Measurements from ENCODE around the gene SNF8.
A peak's percentile ranks its signal among the peaks of the same experiment; 100 is the strongest.

Gene SNF8

DNA sequence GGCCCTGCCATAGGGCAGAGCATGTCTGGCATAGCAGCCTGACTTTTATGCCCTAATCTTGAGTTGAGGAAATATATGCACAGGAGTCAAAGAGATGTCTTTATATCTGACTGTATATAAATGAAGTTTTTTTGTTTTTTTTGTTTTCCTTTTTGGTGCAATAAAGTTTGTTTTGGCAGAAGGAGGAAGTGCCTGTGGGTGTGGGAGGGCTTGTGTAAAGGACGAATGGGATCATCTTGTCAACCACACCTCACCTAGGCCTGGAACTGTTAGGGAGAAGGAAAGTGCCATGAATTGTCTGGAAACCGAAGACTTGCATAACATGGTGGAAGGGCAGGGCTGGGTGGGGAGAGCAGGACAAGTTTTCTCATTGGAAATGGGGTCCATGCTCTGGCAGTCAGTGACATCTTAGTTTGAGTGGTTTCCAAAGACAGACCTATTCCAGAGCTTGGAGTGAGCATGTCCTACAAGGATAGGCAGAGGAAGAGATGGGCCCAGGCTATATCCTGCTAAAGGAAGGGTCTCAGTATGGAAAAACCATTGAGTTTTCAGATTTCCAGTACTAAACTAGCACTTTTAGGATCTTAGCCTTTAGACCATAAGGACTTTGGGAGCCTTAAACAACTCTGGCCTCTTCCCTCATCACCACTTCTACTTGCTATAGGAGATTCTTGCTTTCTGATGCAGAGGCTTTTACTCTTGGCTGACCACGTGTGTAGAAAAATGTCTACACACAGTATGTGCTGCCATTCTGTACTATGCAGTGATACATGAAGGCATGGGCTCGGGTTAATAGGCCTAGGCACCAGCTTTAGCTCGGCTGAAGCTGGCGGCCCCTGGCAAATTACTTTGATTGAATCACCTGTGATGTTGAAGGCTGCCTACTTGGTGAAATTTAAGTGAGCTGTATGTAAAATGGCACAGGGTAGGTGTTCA, 15.5 kb downstream of the SNF8 start:
- no peak for DNase-seq (ENCODE audit: low spot score)

DNA sequence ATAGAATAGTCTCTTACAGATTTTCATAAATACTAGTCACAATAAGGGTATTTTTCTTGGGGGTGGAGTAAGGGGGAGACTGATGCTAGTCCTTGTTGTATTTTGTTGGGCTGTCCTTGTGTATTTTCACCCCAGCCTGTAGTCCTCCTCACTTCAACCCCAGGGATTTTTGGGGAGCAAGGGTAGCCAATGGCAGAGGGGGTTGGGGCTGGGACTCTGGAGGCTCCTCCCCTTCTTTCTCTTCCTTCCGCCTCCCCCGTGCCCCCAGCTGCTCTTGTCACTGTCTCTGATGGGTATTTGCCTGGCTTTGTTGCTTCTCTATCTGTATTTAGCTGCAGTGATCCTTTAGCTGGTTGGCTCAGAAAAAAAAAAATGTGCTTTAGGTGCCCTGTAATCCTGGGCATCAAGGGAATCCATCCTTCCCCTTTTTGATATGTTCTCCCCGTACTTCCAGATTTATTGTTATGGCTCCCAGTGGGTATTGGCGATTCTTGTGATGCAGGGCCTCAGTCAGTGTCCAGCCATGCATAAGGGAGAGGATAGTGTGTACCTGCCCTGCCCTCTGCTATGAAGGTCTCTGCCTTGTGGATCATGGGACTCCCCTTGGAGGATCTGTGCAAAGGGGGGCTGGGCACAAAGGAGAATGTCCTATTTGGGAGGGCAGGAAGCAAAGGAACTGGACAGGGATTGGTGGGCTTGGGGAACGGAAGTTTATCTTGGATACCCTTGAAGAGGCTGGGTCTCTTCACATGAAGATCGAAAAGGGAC, 16.5 kb downstream of the SNF8 start:
- DNase-seq (ENCODE audit: low spot score): no peak

DNA sequence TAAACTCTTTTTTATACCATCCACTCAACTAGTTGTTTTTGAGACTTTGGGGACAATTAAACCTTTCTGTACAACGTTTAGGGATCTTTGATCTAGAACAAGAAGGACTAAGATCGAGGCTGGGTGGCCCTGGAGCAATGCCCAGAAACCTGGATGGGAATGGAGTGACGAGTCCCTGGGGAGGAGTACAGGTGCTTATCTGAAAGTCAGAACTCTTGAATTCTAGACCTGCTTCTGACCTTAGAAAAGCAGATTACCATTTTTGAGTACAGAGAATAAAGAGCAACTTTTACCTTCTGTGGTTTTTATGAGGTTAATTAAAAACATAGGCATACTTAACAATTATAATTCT, 18.7 kb downstream of the SNF8 start:
- no peak for DNase-seq (ENCODE audit: low spot score)

DNA sequence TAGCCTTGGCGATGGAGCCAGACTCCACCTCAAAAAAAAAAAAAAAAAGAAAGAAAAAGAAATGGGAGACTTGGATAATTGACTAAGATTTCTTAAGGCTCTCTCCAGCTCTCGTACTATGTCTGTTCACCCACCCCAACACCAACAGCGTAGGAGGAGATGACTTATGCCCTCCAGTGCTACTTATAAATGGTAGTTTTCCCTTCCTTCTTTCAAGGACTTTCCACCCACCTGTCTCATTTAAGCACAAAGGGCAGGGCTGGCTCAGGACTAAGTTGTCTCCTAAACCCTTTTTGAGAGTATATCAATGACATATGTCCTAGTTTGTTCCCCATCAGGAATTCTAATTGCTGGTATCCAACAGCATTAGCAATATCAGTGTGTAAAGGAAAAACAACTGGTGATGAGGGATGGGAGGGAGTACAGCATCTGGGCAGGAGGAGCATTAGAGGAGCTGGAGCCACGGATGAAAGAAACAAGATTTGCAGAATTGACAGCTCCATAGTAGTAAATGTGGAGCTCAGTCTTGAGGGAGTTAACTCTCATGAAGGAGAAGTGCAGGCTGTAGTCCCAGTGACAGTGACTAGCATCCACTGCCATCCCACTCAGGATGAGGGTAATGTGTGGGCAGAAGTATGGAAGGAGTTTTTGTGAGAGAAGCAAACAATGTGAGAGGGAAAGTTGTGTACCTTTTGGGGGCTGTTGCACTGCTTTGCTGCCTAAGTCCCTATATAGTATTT, 19.2 kb downstream of the SNF8 start:
- no peak for DNase-seq (ENCODE audit: low spot score)

DNA sequence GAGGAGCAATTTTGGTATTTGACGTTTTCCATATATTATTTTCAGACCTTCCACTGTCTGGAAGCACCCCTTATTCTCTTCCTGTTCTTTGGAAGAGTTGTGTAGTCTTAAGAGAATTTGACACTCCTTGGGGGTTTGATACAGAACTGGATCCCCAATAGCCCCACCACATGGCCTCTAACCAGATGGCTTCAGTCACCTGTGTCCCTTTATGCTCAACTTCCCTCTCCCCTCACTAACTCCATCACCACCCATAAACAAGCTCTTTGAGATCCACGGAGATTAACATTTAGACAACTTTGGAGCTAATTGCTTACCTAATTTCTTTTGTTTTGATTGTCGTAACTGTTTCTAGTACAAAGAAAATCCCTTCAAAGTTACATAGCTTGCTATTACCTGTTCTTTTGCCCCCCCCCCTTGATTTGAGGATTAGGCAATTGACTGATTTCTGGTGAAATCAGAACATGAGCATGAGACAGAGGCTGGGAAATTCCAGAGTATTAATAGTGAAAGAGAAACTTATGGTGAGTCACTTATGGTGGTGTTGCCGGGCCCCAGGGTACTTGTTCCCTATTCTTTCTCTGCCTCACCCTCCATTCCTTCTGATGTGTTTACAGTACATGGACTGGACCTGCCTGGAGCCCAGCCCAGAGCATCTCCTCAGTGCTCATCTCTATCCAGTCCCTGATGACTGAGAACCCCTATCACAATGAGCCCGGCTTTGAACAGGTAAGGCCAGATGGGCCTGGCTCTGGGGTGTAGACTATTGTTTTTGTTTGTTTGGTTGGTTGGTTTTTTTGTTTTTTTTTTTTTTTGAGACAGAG, 29.0 kb downstream of the SNF8 start:
- no peak for DNase-seq (ENCODE audit: low spot score)

DNA sequence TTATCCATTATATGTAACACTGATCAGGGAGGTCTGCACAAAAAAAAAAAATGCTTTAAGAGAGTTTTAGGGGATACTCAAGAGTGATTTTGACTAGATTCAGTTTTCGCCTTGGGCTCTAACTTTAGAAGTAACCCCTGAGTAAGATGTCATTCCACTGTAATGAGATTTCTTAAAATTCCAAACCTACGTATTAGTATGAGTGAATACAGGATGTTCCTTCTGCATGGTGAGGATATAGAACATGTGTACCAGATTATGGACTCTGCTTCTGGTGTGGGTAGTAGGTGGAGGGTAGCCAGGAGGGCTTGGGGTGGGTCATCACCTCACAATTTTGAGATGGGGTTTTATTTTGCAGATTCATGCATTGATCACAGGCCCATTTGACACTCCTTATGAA, 32.2 kb downstream of the SNF8 start:
- DNase-seq (ENCODE audit: low spot score): no peak

DNA sequence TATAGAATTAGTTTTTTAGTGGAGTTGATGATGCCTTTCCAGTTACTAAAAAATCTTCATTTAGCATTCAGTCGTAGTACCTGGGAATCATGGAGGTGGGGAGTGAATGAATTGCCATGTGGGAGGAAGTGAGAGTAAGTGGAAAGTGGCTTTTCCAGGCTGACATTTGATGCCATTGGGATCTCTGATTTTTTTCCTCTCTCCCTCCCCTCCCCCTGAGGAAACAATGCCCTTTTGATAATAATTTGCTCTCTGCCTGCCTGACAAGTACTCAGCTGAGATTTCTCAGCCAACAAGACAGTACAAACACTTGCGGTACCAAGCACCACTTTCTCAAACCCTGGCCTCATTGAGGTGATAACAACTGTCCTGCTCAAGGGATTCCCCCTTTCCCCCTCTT, 34.3 kb downstream of the SNF8 start:
- no peak for DNase-seq (ENCODE audit: low spot score)

DNA sequence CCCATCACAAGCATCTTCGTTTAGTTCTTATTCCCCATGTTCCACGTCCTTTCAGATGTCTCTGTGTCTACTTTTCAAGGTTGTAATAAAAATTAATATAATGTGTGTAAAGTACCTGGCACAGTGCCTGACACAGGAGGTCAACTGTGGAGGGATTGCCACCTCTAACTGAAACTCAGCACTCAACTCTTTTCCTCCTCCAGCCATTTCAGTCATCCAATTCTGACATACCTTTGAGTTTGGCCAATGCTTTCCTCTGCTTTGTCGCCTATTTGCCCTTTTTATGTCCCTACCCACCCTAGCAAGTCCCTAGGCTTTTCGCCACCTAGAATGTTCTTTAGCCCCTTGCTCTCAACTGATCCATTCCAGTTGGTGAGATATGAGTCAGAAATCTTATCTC, 34.9 kb downstream of the SNF8 start:
- DNase-seq (ENCODE audit: low spot score): no peak

DNA sequence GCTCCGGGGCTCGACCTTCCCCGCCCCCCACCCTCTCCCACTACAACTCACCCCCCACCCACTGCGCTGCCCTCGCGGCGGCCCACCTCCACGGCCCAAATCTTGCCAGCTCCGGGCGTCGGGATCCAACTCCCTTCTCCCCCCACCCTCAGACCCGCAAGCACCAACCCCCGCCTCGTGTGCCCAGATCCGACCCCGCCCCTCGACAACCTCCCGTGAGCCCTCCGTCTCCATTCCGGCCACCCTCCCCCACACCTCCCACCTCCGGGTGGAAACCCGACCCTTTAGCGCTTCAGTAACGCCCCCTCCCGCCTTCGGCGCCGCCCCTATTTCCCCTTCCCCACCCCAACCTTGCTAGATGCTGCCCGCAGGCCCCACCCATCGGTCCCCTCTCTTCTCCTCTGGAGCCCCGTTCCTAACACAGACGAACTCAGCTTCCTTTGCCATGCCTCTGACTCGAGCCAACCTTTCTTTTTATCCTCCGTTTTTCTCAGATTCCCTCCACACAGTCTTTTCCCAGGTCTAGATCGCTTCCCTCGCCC, 35.7 kb downstream of the SNF8 start:
- DNase-seq (ENCODE audit: low spot score): peak; percentile 73

DNA sequence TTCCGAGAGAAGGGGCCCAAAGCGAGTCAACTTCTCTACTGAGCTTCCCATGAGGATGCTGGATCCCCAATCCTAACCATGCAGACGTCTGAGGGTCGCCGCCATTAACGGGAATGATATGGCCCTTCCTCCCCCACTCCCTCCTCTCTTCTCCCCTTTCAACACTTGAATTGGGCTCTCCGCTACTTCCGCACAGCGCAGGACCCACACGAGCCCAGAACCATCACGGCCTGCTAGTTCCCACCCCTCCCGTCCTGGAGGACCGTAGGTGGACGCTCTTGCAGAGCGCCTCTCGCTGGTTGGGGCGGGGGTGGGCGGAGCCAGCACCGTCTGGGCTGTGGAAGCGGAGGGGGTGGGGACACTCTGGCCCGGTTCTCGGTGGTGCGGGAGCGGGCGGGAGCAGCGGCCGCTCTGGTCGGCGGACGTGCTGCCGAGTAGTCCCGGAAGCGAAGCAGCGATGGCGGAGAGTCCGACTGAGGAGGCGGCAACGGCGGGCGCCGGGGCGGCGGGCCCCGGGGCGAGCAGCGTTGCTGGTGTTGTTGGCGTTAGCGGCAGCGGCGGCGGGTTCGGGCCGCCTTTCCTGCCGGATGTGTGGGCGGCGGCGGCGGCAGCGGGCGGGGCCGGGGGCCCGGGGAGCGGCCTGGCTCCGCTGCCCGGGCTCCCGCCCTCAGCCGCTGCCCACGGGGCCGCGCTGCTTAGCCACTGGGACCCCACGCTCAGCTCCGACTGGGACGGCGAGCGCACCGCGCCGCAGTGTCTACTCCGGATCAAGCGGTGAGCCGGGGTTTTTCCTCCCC, 36.4 kb downstream of the SNF8 start, which contains the start of gene UBE2Z:
TSS of gene UBE2Z (plus strand) at position 361 of the 797 bp plus-strand sequence. CDS start at position 458, 97 bp downstream.
- peak; percentile 97 for DNase-seq (ENCODE audit: low spot score)

DNA sequence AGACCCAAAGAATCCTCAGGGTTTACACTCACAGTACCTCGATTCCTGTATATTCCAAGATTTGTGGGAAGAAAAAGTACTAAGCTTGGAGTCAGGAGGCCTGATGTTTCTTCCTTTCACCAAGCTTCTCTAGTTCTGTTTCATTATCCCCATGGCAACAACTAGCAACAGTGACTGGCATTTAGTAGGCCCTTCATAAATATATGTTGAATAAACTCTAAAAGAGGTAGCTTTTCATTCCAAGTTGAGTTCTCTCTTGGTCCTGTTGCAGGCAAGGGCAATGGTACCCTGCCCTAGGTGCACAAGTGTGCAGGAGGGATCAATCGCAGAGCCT, 37.0 kb downstream of the SNF8 start:
- DNase-seq (ENCODE audit: low spot score): no peak

DNA sequence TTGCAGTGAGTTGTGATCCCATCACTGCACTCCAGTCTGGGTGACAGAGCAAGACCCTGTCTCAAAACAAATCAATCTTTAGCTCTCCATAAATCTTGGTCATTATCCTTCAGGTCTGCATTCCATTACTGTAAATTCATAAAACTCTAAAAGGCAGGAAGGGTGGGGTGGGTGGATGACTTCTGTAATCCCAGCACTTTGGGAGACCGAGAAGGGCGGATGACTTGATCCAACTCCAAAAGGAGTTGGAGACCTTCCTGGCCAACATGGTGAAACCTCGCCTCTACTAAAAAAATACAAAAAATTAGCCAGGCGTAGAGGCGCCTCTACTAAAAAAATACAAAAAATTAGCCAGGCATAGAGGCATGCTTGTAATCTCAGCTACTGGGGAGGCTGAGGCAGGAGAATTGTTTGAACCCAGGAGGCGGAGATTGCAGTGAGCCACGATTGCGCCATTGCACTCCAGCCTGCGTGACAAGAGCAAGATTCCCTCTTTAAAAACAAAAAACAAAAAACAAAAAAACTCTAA, 38.6 kb downstream of the SNF8 start:
- DNase-seq (ENCODE audit: low spot score): no peak

DNA sequence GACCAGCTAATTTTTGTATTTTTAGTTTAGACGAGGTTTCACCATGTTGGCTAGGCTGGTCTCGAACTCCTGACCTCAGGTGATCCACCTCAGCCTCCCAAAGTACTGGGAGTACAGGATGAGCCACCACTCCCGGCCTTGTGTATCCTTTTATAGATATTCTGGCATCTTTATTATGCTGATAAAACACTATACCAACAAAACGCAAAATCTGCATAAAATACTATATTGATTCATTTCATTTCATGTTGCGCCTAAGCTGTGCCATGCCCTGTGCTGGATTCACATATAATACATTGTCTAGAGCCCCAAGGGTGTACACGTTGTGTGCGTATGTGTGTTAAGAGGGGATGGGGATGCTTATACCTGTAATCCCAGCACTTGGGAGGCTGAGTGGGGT, 40.2 kb downstream of the SNF8 start:
- no peak for DNase-seq (ENCODE audit: low spot score)

DNA sequence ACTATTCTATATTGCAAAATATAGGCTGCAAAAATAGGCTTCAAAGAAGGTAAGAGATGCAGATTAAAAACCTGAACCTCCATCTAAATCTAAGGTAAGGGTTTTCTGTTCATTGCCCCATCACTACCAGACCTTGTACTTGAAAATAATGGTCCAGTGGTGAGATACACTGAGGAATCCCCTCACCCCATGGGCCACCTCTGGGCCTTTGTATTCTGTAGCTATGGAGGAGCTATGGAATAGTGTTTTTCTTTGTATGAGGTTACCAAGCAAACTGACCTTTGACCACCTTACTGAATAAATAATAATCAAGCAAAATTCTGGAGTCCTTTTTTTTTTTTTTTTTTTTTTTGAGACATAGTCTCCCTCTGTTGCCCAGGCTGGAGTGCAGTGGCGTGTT, 41.2 kb downstream of the SNF8 start:
- DNase-seq (ENCODE audit: low spot score): no peak

DNA sequence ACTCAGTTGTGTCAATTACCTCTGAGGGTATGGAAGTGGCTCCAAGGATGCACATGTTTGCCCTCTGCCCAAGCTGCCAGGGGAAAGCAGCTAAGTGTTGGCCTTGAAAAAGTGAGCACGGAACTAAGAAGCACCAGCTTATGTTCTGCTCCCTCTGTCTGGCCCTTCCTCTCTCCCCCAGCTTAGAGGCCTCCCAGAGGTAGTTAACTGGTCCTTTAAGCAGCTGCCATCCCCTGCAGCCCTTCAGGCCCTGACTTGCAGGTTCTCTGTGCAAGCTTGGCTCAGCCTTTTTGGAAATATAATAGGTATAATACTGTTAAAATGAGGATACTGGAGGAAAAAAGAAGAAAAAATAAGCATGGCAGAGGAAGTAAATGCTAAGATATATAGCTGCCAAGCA, 43.4 kb downstream of the SNF8 start:
- DNase-seq (ENCODE audit: low spot score): no peak

DNA sequence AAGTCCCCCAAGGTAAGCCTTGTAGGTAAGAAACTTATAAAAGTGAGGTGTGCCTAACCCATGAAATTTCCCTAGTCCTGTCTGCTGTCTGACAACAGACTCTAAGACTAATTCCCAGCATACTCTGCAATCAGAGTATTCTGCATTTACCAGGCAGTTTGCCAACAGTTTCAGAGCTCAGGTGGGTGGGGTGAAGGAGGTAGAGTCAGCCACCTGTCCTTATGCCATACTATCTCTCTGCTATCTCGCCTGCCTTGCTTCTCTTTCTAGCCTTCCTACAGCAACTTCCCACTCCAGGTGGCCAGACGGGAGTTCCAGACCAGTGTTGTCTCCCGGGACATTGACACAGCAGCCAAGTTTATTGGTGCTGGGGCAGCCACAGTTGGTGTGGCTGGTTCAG, 49.8 kb downstream of the SNF8 start:
- no peak for DNase-seq (ENCODE audit: low spot score)

DNA sequence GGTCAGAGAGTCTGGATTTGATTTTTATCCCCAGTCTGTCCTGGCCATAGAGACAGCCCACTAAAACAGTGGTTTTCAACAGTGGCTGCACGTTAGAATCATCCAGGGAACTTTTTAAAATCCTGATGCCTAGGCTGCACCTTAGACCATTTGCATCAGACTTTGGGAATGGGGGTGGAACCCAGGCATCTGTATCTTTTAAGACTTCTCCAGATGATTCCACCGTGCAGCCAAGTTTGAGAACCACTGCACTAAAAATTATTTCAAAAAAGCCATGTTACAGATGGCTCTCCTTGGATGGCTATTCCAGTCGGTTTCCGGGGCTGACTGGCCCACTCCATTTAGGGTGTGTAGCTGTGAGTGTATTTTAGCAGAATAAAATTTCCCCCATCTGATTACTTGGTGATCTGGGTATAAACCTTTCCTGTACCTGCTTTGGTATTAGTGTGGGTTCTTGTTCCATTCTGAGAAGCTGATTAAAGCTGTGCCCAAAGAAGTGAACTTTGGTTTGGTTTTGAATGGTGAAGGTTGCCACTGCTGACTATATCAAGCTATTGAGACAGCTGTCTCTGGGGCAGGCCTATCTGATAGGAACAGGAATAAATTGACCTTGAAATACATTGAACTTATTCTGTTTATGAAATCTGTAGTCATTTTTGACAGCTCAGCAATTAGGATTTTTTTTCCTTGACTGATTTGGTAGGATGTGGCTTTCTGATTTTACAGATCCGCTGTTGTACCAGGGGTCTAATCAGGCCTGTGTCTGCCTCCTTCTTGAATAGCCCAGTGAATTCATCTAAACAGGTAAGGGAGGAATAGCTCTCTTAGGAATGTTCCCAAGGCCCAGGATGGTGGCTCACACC, 50.8 kb downstream of the SNF8 start:
- no peak for DNase-seq (ENCODE audit: low spot score)

DNA sequence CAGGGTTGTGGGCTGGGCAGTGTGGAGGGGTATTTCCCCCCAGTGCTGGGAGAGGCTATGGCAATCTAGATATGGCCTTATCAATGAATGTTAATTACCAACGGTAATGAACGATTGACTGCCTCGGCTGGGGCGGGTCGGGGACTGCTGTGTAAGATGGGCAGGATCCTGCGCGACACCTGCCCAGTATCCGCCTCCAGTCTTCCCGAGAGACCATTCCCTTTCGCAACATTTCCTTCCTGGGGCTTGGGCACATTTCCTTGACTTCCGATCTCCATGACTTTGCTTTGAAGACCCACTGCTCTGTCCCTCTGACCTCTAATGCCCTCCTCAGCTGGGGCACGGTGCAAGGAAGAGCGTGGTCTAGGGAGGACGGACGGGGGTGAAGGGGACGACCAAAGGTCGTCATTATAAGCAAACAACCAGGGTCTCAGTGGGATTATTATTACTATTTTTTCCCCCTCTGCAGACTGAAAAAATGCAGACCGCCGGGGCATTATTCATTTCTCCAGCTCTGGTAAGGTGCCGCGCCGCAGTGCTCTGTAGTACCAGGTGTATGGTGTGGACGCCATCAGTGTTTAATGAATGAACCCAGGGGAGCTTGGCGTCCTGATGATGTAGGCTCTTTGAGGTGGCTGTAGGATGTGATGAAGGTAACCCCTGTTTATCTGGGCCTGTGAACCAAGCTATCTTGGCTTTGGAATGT, 51.5 kb downstream of the SNF8 start:
- no peak for DNase-seq (ENCODE audit: low spot score)

DNA sequence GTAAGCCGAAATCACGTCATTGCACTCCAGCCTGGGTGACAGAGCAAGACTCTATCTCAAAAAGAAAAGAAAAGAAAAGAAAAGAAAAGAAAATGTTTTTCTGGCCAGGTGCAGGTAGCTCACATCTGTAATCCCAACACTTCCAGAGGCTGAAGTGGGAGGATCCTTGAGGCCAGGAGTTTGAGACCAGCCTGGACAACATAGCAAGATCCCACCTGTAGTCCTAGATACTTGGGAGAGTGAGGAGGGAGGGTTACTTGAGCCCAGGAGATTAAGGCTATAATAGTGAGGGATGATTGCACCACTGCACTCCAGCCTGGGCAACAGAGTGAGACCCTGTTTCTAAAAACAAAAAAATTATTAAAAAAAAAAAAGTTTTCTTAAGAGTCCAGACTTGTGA, 54.6 kb downstream of the SNF8 start:
- no peak for DNase-seq (ENCODE audit: low spot score)

All from cerebellar cortex (tissue), 1 donor.